Gastroesophageal sphincter (tissue), 4 donors: Measurements from ENCODE around the gene MPZL1. TPM values are rescaled to one million over a fixed set of nuclear protein-coding genes. Genes with fewer than 3 reads are reported as not detected.

Experiments
- ATAC-seq: fragments of 150-250 bp; one replicate; pipeline ENCODE4 v1.9.1; 2016; ENCODE audit warnings: mild to moderate bottlenecking, moderate library complexity
- H3K27ac ChIP-seq, 4 donors: fragments of 200-600 bp; sonication (generic) in 3 of 4; 1 replicate in 3 of 4; 2 replicates in 1 of 4; pipeline ENCODE4 v1.5.1; 2016 to 2019
- H3K27me3 ChIP-seq: fragments of 200-600 bp; sonication (generic); one replicate; pipeline ENCODE4 v1.5.1; 2019
- H3K36me3 ChIP-seq, 2 donors: fragments of 200-600 bp; sonication (generic); one replicate each; pipeline ENCODE4 v1.5.1; 2019; ENCODE audit warnings: control low read depth in 1 of 2
- H3K4me1 ChIP-seq, 3 donors: fragments of 200-600 bp; sonication (generic); 1 replicate in 2 of 3; 2 replicates in 1 of 3; pipeline ENCODE4 v1.5.1; 2016 to 2019; ENCODE audit warnings: control low read depth in 2 of 3
- H3K4me3 ChIP-seq, 2 donors: fragments of 200-600 bp; sonication (generic); one replicate each; pipeline ENCODE4 v1.5.1; 2019; ENCODE audit warnings: mild to moderate bottlenecking in 1 of 2, moderate library complexity in 1 of 2
- H3K9me3 ChIP-seq, 3 donors: fragments of 200-600 bp; sonication (generic); one replicate each; pipeline ENCODE4 v1.5.1; 2017 to 2019; ENCODE audit warnings: control low read depth in 2 of 3
- EP300 ChIP-seq: sonication (generic); formaldehyde crosslinking; IDR thresholded peaks from one replicate; pipeline ENCODE4 v1.6.1; 2017; ENCODE audit warnings: antibody characterized with exemption, mild to moderate bottlenecking
- POLR2A ChIP-seq, 2 donors: fragments of 450-650 bp; IDR thresholded peaks; one replicate each; pipeline ENCODE4 v1.6.1; 2017; ENCODE audit warnings: antibody characterized with exemption in 2 of 2, mild to moderate bottlenecking in 2 of 2, moderate library complexity in 1 of 2
- POLR2AphosphoS5 ChIP-seq: sonication (generic); formaldehyde crosslinking; IDR thresholded peaks from one replicate; pipeline ENCODE4 v1.6.1; 2017; ENCODE audit warnings: antibody characterized with exemption
- WGBS, 2 donors: methylation state at CpG; one replicate each; pipeline ENCODE4 v1.1.5; 2018; ENCODE audit warnings: low coverage in 1 of 2; 5-methylcytosine and 5-hydroxymethylcytosine counted together
- total RNA-seq, 4 donors: library from RNA; depleted of rRNA; stranded (reverse); fragments of >200 nt; gene quantifications; one replicate each; pipeline ENCODE4 v1.1.0, GENCODE V29; 2016
- TF ChIP-seq, protein P1 (sequence below), 4 experiments: fragments of 200-600 bp in 2 of 4; fragments of 450-650 bp in 2 of 4; sonication (generic) in 1 of 4; IDR thresholded peaks; one replicate each; pipeline ENCODE4 v1.5.1; 2017 to 2019; ENCODE audit warnings: antibody characterized with exemption in 4 of 4, mild to moderate bottlenecking in 2 of 4, moderate library complexity in 2 of 4

Gene MPZL1
- total RNA-seq, 4 donors from 2014 or later = 83.7 to 127 (median 95.8) TPM

DNA sequence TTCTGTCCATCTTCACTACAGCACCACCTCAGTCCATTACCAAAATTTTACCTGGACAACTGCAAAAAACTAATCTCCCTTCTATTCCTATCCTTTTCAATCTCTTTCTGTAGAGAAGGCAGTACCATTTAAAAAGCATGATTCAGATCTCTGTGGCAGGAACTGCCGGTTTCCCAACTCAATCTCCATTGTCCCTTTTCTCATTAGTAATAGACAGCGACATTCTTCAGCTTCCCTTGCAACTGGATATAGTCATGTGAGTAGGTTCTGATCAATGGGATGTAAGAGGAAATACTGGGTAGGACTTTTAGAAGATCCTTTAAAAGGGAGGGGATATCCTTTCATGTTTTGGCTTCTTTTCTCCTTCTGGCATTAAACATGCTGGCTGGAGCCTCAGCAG lies 117.2 kb downstream of the MPZL1 start:
- Histone ChIP-seq H3K27me3 (no peaks in the 10 kb centered on the region), H3K4me1 (no peaks in the 10 kb centered on the region), H3K4me3 (no peak overlapping the region), H3K9me3 (no peaks in the 10 kb centered on the region), H3K27ac (no peak overlapping the region), H3K36me3 (no peaks in the 10 kb centered on the region)
- 67 to 94% methylated on average over 1 to 2 of the region's 2 CpGs for WGBS, 2 donors
- no peak for TF ChIP-seq POLR2A (IDR thresholded peaks at IDR 0.05)
- no peak for TF ChIP-seq EP300
- no peak for TF ChIP-seq POLR2AphosphoS5
- TF ChIP-seq, protein P1, sequence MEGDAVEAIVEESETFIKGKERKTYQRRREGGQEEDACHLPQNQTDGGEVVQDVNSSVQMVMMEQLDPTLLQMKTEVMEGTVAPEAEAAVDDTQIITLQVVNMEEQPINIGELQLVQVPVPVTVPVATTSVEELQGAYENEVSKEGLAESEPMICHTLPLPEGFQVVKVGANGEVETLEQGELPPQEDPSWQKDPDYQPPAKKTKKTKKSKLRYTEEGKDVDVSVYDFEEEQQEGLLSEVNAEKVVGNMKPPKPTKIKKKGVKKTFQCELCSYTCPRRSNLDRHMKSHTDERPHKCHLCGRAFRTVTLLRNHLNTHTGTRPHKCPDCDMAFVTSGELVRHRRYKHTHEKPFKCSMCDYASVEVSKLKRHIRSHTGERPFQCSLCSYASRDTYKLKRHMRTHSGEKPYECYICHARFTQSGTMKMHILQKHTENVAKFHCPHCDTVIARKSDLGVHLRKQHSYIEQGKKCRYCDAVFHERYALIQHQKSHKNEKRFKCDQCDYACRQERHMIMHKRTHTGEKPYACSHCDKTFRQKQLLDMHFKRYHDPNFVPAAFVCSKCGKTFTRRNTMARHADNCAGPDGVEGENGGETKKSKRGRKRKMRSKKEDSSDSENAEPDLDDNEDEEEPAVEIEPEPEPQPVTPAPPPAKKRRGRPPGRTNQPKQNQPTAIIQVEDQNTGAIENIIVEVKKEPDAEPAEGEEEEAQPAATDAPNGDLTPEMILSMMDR (IDR thresholded peaks at IDR 0.05) = no peak
- no peak for ATAC-seq

Other genes starting within 250 kb of the MPZL1 start
- gene CD247, start 203.5 kb upstream of the MPZL1 start, total RNA-seq = 1 to 10 TPM in 1 of 4 donors, under 1 TPM in 2, not detected in 1; 0.31 to 1.3 (median 0.45) TPM
- 100 to 1,000 TPM; 110 to 247 (median 187) TPM for gene CREG1, start 168.2 kb upstream of the MPZL1 start, total RNA-seq
- 10 to 100 TPM; 14.5 to 20.6 (median 17.3) TPM for gene RCSD1, start 91.8 kb upstream of the MPZL1 start, total RNA-seq
- under 1 TPM in 2 of 4 donors, not detected in 2; 0.12 to 0.16 TPM for gene ADCY10, start 192.2 kb downstream of the MPZL1 start, total RNA-seq
- gene DCAF6, start 214.7 kb downstream of the MPZL1 start, total RNA-seq = 100 to 1,000 TPM in 3 of 4 donors, 10 to 100 TPM in 1; 99.6 to 137 (median 115) TPM
- gene MPC2, start 215.1 kb downstream of the MPZL1 start, total RNA-seq = 100 to 1,000 TPM in 1 of 4 donors, 10 to 100 TPM in 3; 43.8 to 102 (median 58.5) TPM